SKM-1 treated with dmso at 0.1 percent for 144 hours (cell line): ENCODE data around the gene PAGE2.
"Not testable (repeated sequence)": the region's sequence is repeated elsewhere in the genome, so short reads cannot be mapped to it uniquely, and the experiment has no call there.

Source experiments
- DNase-seq: peaks from one replicate; lab custom pipeline; 2025; ENCODE audit not compliant: unreplicated experiment; lab: John Stamatoyannopoulos, UW

PAGE2 gene, protein sequence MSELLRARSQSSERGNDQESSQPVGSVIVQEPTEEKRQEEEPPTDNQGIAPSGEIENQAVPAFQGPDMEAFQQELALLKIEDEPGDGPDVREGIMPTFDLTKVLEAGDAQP

DNA sequence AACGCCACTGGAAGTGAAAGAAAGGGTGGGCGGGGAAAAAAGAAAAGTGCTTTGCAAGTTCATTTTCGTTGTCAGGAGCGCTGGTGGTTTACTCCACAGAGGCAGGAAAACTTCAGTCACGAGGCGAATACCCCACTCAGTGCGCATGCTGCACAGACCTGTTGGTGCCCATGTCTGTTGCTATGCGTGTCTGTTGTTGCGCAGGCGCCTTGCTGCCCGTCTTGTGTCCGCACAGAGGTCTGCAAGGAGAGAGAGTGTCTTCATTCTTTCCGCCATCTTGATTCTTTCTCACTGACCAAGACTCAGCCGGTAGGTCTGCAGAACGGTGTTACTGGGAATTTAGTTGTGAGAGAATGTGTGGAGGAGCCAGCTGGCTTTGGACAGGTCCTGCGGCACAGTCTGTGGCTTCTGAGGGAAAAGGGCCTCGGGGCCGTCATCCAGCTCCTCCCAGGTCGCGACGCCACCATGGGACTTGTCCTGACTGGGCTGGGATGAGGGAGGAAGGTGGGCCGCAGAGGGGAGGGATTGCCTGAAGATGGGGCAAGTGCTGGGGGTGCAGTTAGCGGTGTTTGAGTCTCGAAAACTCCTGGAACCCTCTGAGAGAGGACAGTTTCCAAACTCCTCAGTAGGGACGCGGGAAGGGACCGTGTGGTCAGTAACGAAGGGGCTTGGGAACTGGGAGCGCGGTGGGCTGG is at the start of gene PAGE2:
TSS of gene PAGE2 (plus strand) at position 224 of the 695 bp plus-strand sequence. CDS start 1,003 bp downstream, outside the sequence.
- DNase-seq = no peak

DNA sequence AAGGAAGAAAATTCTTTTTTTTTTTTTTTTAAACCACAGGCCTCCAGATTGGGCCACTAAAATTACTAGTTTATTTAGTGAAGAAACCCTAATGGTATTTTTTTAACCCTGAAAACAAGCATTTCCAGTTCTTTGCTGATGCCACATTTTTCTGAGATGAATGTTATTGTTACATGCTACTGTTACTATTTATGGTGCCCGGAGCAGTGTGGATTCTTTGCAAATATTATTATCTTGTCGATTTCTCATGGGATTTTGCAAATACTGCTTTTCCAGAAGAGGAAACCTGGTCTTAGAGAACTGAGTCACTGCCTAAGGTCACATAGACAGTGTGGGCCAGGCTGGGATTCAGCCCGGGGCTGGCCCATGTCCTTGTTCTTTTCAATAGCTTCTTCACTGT is 49.3 kb upstream of the PAGE2 start:
- no peak for DNase-seq

DNA sequence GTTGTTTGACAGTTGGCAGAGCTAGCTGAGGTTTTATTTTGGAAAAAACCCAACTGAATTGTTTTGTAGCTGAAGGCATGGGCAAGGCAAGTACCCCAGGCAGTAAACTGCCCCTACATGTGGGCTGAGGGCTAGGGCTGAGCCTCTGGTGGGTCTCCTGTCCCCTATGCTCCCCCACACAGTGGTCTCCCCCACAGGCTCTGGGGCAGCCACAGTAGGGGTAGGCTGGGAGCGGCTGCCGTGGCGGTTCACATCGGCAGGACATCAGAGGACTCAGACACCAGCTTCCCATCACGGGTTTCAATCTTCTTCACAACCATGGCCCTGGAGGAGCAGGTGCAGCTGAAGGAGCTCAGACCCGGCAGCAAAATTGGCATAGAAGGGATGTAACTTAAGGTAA is 47.3 kb upstream of the PAGE2 start:
- no peak for DNase-seq

DNA sequence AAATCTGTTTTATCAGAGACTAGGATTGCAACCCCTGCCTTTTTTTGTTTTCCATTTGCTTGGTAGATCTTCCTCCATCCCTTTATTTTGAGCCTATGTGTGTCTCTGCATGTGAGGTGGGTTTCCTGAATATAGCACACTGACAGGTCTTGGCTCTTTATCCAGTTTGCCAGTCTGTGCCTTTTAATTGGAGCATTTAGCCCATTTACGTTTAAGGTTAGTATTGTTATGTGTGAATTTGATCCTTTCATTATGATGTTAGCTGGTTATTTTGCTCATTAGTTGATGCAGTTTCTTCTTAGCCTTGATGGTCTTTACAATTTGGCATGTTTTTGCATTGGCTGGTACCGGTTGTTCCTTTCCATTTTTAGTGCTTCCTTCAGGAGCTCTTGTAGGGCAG is 38.2 kb upstream of the PAGE2 start:
- not testable (repeated sequence) for DNase-seq

DNA sequence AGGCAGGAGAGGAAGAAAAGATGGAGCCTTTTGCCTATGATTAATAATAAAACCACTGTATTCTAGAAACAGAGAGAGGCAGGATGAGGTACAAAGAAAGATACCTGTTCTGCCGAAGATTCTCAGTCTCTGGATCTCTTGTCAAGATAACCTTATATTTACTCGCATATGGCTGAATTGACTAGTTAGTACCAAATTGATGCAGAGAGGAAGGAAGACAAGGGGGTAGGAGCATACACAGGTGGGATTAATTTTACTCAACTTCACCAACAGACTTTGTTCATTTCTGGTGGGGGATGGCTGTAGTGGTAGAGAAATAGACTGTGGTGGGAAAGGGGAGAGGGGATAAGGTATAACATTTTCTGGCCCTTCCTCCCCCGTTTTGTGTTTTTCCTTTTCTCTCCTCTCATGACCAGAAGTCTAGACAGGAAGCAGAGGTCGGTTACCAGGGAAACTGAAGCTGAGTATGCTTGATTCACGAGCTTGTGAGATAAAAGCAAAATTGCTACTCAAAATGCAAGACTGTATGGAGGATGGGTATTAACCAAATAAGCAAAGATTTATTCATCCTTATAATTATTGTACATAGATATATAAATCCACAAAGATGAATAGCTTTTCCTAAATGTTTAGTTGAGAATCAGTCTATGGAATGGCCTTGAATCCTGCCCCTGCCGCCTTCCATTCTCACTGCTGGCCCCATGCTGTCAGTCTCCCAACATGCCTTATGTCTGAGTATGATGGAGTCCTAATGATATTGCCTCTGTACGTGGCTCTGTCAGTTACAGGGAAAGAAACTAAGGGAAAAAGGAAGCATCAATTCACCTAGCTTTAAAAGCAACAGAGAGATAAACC is 31.8 kb upstream of the PAGE2 start:
- no peak for DNase-seq

DNA sequence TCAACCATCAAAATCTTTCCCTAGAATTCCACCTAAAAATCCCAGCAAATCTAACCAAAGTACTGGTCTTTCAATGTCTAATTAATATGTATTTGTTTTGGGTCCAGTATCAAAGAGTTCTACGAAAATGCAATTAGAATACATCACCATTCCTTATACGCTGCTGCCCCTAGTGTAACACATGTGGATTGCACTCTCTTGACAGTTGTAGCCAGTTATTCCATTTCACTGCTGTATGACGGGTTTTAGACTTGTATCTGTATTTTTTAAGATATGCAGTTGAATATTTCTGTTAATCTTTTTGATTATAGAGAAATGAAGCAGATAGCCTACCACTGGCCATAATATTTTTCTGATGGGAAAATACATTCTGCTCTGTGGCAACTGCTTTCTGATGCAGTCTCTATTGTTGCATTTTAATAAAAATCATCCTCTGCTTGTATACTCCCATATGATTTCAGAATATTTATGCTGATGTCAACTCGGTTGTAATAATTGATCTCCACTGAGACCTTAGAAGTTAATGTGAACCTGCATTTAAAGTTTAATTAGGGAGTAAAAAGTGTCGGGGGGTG is 31.1 kb upstream of the PAGE2 start:
- peak; percentile 2 for DNase-seq

DNA sequence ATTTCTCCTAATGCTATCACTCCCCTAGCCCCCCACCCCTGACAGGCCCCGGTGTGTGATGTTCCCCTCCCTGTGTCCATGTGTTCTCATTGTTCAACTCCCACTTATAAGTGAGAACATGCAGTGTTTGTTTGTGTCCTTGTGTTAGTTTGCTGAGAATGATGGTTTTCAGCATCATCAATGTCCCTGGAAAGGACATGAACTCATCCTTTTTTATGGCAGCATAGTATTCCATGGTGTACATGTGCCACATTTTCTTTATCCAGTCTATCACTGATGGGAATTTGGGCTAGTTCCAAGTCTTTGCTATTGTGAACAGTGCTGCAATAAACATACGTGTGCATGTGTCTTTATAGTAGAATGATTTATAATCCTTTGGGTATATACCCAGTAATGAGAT is 21.6 kb upstream of the PAGE2 start:
- DNase-seq = not testable (repeated sequence)

DNA sequence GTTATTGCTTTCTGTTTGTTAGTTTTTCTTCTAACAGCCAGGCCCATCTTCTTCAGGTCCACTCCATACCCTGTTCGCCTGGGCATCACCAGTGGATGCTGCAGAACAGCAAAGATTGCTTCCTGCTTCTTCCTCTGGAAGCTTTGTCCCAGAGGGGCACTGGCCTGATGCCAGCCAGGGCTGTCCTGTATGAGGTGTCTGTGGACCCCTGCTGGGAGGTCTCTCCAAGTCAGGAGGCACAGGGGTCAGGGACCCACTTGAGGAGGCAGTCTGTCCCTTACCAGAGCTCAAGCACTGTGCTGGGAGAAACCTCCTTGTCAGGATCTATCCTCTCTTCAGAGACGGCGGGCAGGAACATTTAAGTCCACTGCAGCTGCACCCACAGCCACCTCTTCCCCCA is 16.5 kb upstream of the PAGE2 start:
- DNase-seq = no peak

DNA sequence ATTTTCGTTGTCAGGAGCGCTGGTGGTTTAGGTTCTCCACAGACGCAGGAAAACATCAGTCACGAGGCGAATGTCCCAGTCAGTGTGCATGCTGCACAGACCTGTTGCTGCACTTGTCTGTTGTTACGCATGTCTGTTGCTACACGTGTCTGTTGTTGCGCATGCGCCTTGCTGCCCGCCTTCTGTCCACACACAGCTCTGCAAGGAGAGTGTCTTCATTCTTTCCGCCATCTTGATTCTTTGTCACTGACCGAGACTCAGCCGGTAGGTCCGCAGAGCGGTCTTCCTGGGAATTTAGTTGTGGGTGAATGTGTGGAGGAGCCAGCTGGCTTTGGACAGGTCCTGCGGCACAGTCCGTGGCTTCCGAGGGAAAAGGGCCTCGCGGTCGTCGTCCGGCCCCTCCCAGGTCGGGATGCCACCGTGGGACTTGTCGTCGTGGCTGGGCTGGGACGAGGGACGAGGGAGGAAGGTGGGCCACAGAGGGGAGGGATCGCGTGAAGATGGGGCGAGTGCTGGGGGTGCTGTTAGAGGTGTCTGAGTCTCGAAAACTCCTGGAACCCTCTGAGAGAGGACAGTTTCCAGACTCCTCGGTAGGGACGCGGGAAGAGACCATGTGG is 13.9 kb upstream of the PAGE2 start, which contains the start of gene PAGE2B:
TSS of gene PAGE2B (plus strand) at position 180 of the 617 bp plus-strand sequence. CDS start 1,012 bp downstream, outside the sequence.
- DNase-seq = no peak

DNA sequence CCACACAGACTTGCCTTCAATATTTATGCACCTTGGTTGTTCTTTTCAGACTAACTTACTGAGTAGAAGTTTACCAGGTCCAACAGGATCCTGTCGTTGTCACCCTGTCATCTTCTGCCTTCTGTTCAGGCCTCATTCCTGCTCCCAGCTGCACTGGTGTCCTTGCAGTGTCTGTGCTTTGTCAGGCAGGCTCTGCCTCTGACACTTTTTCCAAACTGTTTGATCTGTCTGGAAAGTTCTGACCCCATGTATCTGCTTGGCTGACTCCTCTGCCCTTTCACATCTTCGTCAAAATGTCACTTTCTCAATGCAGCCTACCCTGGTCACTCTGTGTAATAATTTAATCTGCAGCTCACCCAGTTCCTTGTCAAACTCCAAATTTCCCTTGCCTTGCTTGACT is 9.9 kb downstream of the PAGE2 start:
- no peak for DNase-seq

DNA sequence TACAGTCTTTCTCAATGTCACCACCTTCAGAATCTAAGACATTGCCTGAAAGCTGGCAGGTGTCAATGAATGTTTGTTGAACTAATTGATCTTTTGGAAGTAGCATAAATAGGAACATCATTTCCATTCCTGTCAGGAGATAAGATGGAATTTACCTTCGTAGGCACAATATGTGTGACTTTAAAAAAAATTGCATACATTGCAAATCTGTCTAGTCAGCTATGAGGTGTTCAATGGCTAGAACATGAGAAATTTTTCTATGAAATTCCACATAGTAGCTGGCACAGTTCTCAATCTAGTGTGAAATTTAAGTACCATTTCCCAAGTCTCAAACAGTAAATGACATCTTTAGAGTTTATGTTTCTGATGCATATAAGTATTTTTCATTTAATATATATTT is 10.3 kb downstream of the PAGE2 start:
- DNase-seq = no peak

DNA sequence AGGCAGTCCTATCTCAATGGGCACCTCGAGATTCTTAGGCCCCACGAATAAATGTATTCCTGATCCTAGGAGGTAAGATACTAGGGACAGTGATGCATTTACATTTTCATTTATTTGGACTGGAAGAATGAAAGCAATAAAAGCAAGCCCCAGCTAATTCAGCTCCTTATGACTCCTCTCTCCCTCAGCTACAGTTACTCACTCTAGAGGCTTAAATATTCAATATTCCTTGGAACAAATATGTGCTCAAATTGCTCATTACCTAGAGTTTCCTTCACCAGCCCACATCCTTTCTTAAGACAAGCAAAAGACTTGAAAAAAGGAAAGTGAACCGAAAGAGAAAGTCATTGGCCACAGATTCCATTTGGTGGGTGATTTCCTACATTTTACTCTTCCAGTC is 13.9 kb downstream of the PAGE2 start:
- no peak for DNase-seq

DNA sequence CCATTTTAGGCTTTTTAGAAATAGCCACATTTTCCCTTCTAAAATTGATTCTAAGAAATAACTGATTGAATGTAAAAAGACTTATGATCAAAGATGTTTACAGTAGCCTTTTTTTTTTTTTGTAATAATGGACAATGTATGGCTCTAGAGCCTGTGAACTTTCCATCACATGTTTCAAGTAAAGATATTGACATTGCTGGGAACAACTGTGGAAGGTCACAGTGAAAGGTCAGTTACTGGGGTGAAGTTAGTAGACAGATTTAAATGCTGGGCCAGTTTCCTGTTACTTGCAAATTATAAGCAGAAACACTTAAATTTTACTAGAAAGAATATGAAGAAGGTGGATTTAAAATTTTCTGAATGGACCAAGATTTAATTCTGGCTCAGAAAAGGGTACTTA is 18.4 kb downstream of the PAGE2 start:
- no peak for DNase-seq

DNA sequence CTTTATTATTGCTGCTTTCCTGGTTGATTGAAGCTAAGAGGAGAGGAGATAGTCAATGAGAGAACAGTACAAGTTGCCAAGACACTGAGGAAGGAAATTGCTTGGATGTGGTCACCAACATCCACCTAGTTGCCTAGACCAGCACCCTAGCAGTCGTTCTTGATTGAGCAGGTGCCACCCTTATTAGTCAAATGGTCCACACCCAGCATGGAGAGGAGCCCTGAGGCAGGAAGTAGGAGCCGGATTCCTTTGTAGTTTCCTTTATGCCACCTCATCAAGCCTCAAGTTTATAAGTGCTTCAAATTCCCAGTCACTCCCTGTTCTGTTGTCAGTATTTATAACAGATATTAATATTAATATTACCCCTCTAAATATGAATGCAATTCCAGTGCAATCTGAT is 19.1 kb downstream of the PAGE2 start:
- no peak for DNase-seq

DNA sequence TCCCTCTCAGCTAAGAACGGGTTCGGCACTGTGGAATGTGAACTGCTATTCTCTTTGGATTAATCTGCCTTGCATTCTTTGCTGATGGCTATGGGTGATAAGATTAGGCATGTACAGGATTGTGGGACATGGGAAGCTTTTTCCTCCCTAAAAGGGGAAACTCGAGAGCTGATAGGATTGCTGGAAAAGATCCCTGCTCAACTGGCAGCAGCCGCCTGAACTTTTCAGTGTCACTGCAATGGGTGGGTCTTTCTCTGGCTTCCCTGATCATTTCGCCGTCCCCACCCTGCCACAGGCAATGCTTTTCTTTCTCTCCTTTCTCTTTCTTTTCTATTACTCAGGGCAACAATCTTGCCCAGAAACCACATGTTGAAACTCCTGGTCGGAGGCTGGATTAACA is 20.5 kb downstream of the PAGE2 start:
- DNase-seq = no peak

DNA sequence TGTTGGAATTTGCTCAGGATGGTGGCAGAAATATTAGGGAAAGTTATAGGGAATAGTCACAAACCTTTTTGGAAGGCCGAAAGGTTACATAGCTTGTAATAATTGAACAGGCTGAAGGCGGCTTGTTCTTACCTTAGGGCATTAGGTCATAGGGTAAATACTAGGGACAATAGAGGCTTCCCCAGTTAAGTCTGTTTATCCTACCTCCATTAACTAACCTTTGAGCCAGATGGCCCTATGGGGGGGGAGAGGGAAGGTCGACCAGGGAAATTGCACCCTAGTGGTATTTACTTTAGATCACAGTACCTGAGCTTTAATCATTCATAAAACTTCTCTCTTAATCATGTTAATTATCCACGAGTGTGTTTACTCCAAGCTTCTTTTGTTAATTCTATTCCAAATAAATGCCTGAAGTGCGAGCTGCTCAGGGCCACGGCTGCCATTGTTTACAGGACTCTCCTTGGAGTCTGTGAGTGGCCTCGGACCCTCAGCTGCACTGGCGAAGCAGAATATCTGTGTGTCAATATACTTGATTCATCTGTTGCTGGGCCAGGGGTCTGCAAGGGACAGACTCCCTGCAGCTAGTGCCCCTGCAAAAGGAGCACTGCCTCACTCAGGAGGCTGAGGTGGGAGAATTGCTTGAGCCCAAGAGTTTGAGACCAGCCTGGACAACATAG is 22.9 kb downstream of the PAGE2 start:
- DNase-seq = no peak

DNA sequence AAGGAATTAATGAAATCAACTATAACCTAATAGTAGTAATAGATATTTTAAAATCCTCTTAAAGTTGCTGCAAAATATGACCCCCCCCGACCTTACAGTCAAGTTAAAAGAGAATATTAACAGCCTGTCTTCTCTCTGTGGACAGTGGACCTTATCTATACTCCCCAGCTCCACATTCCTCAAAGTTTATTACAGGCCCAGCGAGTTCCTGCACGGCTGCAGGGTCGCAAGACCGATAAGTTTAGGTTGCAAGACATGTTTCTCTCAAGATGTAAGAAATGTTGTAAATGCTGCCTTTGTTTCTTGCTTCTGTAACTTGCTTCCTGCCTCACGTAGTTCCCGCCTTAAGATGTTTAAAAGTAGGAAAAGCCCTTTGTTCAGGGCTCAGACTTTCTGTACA is 27.8 kb downstream of the PAGE2 start:
- not testable (repeated sequence) for DNase-seq

DNA sequence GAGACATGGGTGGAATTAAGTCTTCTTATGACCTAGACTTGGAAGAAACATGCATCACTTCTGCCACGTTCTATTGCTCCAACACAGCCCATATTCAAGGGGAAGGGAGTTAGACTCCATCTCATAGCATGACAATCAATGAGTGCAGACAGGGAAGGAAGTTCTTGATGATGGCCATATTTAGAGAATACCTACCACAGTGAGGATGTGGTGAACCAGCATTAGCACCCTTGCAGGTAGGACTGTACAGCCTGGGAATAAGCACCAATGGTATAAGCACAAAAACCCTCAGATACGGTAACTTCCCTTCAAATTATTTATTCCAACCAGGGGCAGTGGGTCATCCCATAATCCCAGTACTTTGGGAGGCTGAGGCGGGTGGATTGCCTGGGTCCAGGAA is 29.8 kb downstream of the PAGE2 start:
- DNase-seq = no peak

DNA sequence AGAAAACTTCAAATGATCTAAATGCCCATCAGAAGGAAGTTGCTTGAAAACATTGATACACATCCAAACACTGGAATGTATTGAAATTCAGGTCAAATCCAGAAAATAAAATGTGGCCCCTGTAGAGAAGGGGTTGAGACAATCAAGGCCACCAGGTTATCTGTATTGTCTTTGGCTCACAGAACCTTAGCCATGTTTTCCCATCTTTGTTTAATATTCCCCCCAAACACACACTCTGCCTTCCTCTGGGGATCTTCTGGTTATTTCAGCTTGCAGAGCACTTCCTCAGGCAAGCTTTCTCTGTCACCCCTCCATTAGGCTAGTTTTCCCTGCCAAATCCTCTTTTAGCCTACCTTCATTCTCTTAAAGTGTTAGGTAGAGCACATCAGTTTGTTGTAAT is 30.5 kb downstream of the PAGE2 start:
- DNase-seq = no peak

DNA sequence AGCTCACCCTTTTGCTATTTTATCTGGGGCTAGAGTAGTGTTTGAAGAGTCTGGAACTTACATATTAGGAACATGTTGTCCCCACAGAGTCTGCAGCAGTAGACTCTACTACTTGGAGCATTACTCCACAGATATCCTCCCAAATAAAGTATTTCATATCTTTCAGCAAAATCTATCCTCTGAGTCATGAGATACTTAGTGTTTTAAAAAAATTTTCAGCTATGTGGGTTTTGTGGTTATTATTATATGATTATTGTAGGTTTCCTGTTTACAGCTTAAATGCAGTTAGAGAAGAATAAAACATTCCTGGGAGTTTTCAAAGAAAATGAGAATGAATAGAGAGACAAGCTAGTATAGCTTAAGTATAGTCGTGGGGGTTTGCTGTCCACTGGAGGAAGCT is 30.9 kb downstream of the PAGE2 start:
- no peak for DNase-seq
